CD4-positive, alpha-beta T cell treated with Interleukin-15 for 4 hours (primary cell): ENCODE results near the gene CPA5.
"Not testable (repeated sequence)": the region's sequence is repeated elsewhere in the genome, so short reads cannot be mapped to it uniquely, and the experiment has no call there.

Experiments used
- DNase-seq: peaks from one replicate; pipeline ENCODE4 v3.0.0-alpha.2; 2020; ENCODE audit warnings: low spot score

CPA5 gene, protein sequence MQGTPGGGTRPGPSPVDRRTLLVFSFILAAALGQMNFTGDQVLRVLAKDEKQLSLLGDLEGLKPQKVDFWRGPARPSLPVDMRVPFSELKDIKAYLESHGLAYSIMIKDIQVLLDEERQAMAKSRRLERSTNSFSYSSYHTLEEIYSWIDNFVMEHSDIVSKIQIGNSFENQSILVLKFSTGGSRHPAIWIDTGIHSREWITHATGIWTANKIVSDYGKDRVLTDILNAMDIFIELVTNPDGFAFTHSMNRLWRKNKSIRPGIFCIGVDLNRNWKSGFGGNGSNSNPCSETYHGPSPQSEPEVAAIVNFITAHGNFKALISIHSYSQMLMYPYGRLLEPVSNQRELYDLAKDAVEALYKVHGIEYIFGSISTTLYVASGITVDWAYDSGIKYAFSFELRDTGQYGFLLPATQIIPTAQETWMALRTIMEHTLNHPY

DNA sequence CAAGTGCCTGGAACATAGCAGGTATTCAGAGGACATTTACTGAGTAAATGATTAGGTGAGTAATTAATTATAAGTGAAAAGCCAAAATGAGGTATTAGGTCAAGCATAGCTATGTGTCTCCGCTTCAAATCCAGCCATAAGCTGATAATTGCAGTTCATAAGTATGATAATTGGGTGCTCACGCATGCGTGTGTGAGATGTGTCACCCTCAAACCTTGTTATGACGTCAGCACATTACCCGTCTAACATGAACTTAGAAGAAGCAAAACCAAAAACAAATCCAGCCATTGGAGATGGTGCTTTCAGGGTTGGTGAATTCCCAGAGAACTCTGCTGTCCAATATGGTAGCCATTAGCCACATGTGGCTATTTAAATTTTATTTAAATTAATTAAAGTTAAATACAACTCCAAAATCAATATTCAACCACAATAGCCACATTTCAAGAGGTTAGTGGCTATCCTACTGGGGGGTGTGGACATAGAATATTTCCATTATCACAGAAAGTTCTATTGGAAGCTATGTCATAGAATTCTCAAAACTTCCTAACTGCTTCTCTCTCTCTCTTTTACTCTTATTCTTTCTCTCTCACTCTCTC lies at the start of gene CPA5:
Gene CPA5, plus strand, starts transcription at position 546 of the 596 bp plus-strand sequence. CDS start 1,670 bp downstream, outside the sequence.
- no peak for DNase-seq

DNA sequence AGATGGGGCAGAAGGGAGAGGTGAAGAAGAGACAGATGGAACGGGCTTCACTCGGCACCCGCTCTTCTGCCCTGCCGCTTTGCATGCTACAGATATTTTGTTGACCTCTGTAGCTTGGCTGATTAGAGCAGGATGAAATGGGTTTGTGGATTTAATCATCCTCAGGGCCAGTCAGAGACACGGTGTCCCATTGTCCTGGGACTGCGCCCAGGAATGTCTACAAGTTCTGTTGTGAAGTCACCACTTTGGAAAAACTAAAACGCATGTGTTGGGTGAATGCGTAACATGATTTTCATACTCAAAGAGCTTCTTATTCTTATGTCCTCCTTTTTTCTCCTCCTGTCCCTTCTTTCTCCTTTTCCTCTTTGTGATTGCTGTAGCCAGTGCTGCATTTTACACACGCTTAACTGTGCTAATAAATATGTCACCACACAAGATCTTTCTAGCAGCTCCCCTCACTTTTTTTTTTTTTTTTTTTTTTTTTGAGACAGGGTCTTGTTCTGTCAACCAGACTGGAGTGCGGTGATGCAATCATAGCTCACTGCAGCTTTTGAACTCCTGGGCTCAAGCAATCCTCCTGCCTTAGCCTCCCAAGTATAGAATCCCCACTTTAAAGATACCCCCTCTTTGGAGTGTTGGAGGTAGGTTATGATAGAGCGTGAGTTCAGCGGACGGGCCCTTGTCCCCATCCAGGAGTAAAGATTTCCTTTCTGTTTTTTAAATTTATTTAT lies 48.2 kb upstream of the CPA5 start:
- no peak for DNase-seq

DNA sequence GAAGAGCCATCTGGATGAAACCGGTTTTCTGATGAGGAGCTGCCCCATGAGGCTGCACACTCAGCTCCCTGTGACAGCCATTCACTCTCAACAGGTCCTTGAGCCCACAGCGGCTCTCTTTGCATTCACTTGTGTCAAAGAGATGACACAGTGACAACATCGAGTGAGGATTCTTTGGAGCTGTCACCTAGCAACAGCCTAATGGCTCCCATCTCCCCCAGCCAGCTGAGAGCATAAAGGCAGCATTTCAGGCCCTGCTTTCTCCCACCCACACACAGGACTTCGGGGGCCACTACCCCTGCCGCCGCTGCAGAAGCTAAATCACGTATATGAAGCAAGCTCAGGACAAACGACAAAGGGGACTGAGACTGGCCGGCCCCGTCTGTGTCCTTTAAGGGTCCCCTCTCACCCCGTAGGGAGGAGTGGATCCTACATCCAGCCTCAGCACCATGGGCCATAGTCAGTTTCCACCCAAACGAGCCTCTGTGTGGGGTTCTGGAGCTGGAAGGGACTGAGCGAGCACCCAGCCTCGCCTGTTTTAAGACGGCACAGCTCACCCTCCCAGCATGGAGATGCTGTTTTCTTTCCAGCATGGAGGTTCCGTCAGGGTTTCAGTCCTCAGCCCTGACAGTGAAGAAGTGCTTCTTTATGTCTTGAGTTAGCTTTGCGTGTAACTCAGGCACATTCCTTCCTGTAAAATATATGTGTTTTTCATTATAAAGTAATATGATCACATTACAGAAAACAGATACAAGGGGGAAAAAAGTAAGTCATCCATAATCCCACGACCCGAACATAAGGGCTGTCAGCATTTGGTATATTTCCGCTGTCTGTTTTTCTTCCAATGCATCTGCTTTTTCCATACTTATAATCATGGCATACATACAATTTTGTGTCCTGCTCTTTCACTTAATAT lies 46.7 kb upstream of the CPA5 start:
- no peak for DNase-seq

DNA sequence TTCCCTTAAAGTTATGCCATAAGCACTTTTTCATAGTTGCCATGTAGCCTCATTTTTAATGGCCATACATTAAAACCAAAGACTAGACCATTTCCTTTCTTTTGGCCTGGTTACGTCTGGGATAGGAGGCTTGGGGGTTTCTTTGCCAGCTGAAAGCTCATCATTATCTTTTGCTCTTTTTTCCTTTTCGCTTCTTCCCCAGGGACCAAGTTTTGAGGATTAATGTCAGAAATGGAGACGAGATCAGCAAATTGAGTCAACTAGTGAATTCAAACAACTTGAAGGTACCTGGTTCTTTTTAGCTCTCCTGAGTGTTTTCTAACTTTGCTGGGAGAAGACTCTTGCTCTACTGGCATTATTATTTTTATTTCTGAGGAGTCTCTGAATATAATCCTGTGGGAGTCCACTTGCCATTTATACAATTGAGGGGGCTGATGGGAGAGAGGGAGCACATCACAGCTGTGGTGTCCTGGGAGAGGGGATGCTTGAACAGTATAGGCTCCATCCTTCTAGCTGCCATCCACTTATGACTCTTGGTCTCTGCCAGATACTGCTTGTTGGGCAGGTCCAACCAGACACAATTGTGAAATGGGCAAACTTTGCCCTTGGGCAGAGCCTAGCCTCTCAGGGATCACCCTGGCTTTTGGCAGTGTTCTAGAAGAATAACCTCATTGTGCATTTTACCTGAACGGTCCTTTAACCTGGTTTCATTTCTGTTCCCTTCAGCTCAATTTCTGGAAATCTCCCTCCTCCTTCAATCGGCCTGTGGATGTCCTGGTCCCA lies 45.9 kb upstream of the CPA5 start:
- no peak for DNase-seq

DNA sequence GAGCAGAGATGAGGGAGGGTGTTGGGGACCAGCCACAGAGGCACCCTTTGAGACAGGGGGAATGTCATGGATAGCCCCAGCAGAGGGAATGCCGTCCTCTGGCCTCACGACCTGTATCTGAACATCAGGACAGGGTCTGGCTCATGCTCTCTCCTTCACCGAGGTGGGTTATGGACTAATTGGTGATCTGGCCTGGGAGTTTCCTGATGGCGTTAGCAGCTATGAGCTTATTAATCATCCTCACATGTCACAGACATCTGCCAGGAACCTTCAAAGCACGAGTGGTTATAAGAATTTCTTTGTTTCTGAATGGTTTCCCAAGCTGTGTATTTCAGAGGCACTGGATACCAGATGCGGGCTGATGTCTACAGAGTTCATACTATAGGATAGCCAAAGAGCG lies 44.8 kb upstream of the CPA5 start:
- DNase-seq, result no peak

DNA sequence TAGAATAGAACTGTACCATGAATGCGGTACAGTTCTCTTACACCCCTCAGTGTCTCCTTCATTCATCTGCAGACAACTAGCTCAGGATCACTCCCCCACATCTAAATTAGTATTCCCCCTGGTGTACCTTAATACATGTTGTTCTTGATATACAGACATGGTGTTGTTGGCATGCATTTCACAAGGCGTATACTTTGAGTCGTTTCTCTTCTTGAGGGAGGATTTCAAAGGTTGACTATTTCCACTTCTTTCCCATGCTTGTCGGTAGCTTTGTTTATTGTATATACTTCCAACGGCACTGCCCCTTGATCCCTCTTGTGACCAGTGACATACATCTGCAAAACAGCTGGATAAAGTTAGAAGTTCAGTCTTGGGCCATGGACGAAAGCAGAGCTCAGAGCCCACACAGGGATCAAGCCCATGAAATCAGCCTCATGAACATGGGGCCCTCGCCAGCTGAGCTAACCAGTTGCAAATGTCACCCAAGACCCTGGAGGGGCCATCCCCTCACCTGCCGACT lies 43.1 kb upstream of the CPA5 start:
- DNase-seq, result no peak

DNA sequence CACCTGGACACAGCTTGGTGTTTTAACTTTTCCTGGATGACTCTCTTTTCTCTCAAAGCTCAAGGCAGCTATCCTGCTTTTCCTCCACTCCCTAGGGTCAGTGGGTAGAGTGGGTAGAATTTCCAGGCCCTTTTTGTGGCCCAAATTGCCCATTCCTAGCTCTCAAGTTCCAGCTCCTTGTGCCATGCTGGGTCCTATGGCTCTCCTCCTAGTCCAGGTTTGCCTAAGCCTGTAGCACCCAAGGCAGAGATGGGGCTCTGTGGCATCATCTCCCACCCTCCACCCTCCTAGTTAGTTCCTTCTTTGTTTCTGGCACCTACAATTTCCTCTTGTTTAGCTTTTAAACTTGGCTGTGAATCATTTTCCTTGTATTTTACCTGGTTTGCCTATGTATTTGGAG lies 42.0 kb upstream of the CPA5 start:
- DNase-seq, result no peak

DNA sequence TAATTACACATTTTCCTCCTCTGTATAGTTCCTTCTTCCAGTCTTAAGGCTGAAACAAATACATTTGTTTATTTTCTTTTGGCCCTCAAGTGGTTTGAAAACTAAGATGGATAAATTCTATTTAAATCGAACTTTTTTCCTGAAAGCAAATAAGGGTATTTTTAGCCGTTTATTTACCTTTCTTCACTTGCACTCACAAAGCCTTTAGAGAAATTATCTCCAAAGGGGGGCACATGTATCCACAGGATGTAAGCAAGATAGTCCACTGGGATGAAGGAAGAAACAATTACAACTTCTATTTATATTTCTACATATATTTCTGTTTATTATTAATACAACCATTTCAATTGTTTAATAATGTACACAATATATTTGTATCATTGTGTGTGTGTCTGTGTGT lies 41.5 kb upstream of the CPA5 start:
- no peak for DNase-seq

DNA sequence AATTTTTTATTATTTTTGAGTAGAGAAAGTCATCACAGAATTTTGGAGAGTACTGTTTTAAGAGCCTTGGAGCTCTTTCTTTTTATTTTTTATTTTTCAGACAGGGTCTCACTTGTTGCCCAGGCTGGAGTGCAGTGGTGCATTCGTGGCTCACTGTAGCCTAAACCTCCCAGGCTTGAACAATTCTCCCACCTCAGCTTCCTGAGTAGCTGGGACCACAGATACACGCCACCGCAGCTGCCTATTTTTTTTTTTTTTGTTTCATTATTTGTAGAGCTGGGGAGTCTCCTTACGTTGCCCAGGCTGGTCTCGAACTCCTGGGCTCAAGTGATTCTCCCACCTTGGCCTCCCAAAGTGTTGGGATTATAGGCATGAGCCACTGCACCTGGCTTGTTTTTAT lies 41.1 kb upstream of the CPA5 start:
- no peak for DNase-seq

DNA sequence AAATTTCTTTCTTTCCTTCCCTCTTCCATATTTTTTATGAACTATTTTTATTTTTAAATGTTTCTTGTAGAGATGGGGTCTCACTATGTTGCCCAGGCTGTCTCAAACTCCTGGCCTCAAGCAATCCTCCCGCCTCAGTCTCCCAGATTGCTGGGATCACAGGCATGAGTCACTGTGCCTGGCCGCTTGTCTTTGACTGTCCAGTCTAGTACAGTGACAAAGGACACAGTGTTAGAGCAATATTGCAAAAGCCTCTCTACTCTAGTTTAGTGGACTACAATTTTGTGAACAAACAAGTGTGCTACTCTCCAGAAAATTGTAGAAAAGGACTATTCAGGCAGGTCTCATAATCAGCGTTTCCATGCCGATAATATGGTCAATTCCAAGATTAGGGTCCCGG lies 40.6 kb upstream of the CPA5 start:
- DNase-seq, result no peak

DNA sequence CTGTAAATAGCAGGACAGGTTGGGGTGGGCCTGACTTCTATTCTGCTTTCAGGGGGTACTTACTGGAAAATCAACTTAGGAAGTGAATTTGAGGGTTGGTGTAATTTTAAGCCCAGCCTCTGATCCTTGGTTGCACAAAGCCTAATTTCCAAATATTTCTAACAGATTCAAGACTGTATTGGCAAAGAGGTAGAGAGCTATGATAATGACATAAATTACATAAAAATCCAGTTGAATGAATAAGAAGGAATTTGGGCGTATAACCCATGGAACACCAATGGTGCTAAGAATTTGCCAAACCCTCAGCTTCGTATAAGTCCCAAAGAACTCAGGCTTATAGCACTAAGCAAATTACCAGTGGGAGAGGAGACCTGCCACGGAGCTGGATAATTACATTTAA lies 39.7 kb upstream of the CPA5 start:
- no peak for DNase-seq

DNA sequence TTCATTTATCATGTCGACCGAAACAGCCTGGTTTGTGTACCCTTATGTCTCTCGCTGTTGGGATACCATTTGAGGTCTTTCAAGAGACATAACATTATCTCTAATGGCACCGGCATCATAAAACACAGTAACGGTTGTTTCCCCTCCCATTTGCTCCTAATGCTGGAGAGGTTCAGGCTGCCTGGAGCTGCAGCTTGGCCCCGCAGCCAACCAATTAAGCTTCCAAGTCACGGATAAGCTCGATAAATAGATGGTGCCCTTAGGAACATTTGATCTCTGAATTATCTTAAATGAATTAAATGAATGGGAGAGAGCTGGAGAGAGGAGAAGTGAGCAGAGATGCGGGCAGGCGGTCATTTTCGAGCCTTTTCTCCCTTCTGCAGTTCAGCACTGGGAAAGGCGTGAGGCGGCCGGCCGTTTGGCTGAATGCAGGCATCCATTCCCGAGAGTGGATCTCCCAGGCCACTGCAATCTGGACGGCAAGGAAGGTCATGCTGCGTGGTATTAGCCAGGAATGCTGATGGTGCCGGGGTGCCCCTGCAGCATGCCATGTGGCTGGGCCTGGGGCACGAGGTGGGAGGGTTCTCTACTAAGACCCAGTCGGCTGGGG lies 39.1 kb upstream of the CPA5 start:
- no peak for DNase-seq

DNA sequence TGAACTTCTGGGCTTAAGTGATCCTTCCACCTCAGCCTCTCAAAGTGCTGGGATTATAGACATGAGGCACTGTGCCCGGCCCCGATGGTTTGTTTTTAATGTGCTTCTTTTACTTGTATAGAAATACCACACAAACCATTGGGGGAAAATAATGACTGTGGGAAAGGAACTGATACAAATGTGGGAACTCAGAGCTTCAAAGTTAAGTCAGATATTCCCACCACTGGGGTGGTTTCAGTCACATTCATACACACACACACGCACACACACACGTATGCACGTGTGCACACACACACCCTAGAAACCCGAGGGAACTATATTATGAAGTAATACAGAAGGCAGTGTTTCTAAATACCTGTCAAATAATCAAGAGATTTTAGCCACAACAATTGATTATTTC lies 34.6 kb upstream of the CPA5 start:
- DNase-seq, result no peak

DNA sequence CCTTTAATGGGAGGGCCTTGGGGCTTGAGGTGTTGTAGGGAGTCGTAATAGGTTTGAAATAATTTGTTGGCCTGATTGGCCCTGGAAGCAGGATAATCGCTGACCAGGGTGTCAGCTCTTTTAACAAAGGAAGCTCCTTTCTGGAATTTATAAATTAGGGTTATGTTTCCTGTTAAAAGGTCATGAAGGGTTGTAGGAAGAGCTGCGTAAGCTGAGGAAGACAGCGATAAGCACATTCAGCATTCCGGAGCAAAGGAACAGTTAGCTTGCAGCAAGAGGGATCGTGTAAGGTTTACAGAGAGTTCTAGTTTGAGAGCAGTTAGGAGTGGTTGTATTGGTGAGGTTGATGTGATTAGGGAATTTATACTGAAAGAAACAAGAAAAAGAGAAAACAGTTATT lies 30.3 kb upstream of the CPA5 start:
- DNase-seq, result no peak

DNA sequence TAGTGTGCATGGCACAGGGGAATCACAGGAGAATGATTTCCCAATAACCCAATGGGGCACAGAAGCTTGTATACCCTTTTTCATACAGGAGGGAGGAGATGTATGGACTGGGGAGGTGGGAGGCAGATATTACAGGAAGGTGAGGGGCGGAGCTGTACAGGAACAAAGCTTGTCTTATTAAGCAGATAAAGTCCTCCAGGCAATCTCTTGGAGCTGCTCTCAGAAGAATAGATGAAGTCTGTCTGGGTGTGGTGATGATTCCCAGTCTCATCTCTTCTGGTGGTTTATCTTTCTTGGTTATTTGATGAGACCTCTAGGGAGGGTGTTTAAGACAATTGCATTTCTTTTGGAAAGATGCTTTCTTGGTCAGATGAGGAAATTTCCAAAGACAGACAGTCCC lies 25.1 kb upstream of the CPA5 start:
- DNase-seq, result no peak

DNA sequence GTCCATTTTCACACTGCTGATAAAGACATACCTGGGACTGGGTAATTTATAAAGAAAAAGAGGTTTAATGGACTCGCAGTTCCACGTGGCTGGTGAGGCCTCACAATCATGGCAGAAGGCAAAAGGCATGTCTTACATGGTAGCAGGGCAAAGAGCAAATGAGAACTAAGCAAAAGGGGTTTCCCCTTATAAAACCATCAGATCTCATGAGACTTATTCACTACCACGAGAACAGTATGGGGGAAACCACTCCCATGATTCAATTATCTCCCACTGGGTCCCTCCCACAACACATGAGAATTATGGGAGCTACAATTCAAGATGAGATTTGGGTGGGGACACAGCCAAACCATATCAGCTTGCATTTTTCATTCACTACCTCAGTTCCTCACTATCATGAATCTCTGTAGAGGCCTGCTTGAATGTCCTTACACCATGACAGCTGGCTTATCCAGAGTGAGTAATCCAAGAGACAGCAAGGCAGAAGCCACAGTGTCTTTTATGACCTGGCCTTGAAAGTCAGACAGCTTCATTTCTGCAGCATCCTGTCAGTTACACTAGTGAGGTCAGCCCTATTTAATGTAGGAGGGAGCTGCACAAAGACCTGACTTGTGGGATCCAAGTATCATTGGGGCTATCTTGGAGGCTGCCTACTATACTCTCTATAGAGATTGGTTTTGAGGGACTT lies 22.9 kb upstream of the CPA5 start:
- not testable (repeated sequence) for DNase-seq

DNA sequence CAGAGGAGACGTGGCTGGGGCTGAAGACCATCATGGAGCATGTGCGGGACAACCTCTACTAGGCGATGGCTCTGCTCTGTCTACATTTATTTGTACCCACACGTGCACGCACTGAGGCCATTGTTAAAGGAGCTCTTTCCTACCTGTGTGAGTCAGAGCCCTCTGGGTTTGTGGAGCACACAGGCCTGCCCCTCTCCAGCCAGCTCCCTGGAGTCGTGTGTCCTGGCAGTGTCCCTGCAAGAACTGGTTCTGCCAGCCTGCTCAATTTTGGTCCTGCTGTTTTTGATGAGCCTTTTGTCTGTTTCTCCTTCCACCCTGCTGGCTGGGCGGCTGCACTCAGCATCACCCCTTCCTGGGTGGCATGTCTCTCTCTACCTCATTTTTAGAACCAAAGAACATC lies 22.0 kb upstream of the CPA5 start:
- DNase-seq, result no peak

DNA sequence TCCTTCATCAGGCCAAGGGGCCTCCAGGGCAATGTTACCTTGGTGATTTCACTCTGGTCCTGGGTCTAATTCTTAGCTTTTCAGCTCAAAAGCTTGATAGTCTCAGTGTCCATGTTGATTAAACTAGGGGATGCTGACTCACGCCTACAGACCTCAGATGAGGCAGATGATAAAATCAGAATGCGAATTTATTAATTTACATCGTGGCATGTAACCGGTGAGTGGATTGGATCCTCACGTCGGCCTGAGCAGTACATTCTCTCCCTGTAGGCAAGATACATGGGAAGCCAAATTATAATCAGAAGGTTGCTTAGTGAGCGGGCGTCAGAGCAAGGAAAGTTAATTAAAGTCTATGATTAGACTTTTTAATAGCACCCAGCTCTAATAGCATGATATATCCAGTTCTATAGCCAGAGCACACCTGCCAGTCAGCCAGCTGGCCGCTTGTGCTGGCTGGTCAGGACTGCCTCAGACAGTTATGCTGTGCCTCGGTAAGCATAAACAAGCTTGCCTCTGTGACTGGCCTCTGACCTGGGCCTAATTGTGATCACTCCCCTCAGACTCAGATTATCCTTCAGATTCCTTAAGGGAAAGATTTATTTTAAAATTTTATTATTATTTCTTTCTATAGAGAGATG lies 20.2 kb upstream of the CPA5 start:
- DNase-seq, result no peak

DNA sequence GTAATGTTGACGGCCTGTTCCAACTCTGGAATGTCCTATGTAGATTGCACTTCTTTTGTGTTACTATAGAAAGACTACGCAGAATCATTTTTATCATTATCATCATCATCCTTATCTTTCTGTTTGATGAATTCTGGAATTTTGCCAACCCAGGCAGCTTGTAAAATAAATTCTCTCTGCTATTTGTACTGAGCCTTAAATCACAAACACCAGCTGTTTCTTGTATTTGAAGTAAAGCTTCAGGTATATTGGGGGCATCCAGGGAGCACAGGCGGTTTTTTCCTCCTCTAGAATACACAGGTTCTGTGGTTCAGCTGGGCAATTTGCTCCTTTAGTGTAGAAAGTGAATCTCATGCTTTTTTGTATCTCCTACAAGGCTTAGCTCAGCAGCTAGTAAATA lies 14.9 kb upstream of the CPA5 start:
- DNase-seq, result no peak
